H1 (cell line): ENCODE data around the gene OR52A5.

ENCODE experiments used
- FOSL1 ChIP-seq: IDR thresholded peaks from 2 replicates; pipeline ENCODE4 v1.6.1; 2011; ENCODE audit warnings: mild to moderate bottlenecking, low read depth, low read length, moderate library complexity; ENCODE audit not compliant: insufficient read depth
- NANOG ChIP-seq: IDR thresholded peaks from 2 replicates; pipeline ENCODE4 v1.6.1; 2011; ENCODE audit warnings: low read length, low read depth, mild to moderate bottlenecking, inconsistent platforms; ENCODE audit not compliant: insufficient read depth, poor library complexity, severe bottlenecking
- TF ChIP-seq, protein P1 (sequence below), 3 experiments: IDR thresholded peaks; 1 replicate in 2 of 3; 2 replicates in 1 of 3; pipeline versions ENCODE4 v1.5.1 to v1.6.1; 2011; ENCODE audit warnings: low read length in 3 of 3, mild to moderate bottlenecking in 3 of 3, inconsistent platforms in 2 of 3, low read depth in 1 of 3, moderate library complexity in 1 of 3; ENCODE audit not compliant: insufficient read depth in 1 of 3; ENCODE audit errors: control extremely low read depth in 1 of 3

DNA sequence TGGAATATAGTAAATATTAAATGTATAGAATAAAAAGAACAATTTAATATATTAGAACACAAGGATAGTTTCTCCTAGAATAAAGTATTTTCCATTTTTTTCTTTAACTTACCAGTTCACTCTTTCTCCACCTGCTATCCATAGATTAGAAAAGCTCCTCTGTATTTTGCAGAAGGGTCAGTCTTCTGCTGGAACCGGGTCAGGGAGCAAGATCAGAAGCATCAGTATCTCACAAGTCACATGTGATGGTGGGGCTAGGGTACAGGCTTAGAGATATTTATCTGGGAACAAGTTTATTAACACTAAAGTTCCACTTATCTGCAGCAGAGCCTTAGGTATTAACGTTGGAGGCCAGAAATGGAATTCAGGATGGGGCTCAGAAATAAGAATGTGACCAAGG is 33.7 kb upstream of the OR52A5 start:
- TF ChIP-seq NANOG (no peak), FOSL1 (no peak)
- TF ChIP-seq, protein P1, sequence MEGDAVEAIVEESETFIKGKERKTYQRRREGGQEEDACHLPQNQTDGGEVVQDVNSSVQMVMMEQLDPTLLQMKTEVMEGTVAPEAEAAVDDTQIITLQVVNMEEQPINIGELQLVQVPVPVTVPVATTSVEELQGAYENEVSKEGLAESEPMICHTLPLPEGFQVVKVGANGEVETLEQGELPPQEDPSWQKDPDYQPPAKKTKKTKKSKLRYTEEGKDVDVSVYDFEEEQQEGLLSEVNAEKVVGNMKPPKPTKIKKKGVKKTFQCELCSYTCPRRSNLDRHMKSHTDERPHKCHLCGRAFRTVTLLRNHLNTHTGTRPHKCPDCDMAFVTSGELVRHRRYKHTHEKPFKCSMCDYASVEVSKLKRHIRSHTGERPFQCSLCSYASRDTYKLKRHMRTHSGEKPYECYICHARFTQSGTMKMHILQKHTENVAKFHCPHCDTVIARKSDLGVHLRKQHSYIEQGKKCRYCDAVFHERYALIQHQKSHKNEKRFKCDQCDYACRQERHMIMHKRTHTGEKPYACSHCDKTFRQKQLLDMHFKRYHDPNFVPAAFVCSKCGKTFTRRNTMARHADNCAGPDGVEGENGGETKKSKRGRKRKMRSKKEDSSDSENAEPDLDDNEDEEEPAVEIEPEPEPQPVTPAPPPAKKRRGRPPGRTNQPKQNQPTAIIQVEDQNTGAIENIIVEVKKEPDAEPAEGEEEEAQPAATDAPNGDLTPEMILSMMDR (IDR thresholded peaks at IDR 0.05; ENCODE audit: control extremely low read depth in 1 of 3, insufficient read depth in 1 of 3, low read depth in 1 of 3, low read length in 3 of 3), result no peak
